HT-29 (cell line): ENCODE data around the gene ZNRF3. TPM values are rescaled to one million over a fixed set of nuclear protein-coding genes. Genes with fewer than 3 reads are reported as not detected.
A peak's percentile ranks its signal among the peaks of the same experiment; 100 is the strongest.

ENCODE experiments used
- DNase-seq: peaks from one replicate; pipeline ENCODE4 v3.0.0-alpha.2; 2015; ENCODE audit warnings: low spot score
- total RNA-seq: library from RNA; depleted of rRNA; stranded (reverse); fragments of >200 nt; shearing (Covaris generic); gene quantifications from 2 replicates; pipeline ENCODE4 v1.2.3, GENCODE V29; 2014

The ZNRF3 gene
- total RNA-seq, 1 experiment from 2014 or later = 81.8 TPM

GRCh38 chr22:28951969-28952521 is 68.7 kb downstream of the ZNRF3 start:
- peak; percentile 74 for DNase-seq

DNA sequence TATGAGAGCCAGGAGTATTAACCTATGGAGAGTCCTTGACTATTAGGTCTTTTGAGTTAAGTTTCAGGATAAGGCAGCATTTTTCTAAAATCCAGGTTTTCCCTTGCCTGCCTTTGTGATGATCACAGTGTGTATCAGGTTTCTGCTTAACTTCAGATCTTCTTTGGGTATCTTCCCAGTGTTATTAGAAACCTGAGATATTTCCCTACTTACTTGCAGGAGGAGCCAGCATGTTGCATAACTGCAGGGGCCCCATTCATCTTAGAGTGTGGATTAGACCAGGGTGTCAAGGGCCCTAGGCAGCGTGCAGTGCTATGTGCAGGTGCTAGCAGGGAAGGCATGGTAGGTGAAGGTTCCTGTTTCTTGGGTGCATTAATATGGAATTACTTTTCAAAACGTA is 69.5 kb downstream of the ZNRF3 start:
- DNase-seq = no peak

GRCh38 chr22:28953403-28953802 is 70.0 kb downstream of the ZNRF3 start:
- no peak for DNase-seq

DNA sequence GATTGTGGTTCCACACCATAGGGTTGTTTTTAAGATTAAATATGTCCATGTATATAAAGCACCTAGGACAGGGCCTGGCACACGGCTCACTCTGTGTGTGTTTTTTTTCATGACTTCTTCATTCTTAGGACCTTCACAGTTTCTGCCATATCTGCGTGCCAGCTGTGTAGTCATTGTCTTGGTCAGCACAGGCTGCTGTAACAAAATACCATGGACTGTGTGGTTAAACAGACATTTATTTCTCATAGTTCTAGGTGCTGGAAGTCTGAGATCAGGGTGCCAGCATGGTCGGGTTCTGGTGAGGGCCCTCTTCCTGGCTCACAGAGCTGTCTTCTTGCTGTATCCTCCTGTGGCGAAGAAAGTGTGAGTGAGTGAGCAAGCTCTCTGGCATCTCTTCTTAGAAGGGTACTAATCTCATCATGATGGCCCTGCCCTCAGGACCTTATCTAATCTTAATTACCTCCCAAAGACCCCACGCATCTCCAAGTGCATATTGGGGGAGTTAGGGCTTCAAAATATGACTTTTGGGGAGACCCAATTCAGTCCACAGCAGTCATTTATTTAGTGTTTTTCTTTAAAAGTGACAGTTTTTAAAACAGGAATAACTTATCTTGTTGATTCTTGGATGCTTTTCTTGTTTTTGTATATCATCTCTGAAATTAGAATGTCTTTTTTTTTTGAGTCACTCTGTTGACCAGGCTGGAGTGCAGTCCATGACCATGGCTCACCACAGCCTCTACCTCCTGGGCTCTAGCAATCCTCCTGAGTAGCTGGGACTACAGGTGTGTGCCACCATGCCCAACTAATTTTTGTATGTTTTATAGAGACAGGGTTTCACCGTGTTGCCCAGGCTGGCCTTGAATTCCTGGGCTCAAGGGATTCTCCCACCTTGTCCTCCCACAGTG is 70.9 kb downstream of the ZNRF3 start:
- DNase-seq = no peak

DNA sequence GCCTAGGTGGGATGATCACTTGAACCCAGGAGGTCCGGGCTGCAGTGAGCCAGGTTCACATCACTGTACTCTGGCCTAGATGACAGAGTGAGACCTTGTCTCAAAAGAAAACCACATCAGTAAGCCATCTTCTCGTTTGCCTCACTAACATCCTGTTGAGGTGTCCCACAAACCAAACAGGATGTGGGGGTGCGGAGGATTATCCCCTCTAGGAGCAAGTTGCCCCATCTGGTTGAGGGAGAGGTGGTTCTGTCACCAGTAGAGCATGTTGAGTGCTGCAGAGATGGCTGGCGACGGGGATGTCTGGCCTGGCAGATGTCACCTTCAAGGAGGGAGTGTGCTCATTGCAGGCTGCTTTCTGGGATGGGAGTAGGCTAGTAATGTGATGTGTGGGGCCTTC is 72.4 kb downstream of the ZNRF3 start:
- DNase-seq = no peak

GRCh38 chr22:28956506-28956905 is 73.1 kb downstream of the ZNRF3 start:
- no peak for DNase-seq

DNA sequence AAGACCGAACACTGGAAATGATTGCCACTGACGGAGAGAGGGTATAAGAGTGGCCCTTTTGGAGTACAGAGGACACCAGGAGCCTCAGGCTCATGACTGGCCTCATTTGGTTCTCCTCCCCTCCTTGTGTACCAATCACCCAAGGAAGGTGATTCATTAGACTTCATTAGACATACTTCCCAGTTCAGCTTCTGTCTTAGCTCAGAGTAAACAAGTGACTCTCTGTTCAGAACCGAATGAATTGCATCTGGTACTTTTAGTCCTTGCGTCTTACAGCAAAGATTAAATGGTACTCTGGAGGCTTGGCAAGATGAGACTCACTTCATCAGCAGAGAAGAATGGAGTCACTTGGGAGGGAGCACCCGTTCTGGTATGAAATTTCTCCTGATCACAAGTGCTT is 75.2 kb downstream of the ZNRF3 start:
- no peak for DNase-seq

DNA sequence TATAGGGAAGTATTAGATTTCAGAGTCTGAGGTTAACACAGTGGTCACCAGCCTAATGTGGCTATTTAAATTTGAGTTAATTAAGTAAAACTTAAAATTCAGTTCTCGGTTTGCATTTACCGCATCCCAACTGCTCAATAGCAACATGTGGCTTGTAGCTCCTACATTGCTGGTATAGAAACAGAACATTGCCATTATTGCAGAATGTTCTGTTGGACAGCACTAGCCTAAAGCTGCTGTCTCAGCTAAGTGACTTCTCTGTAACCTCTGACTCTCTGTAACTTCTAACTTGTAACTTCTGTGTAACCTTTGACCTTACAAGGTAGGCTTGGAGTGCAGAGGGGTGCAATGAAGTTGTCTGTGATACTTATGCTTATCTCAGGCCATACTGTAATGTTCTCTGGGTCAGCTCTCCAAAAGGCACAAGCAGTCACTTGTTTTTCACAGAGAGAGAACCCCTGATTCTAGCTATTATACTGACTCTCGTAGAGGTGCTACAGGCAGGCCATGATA is 78.7 kb downstream of the ZNRF3 start:
- DNase-seq = no peak

GRCh38 chr22:28963362-28963761 is 80.0 kb downstream of the ZNRF3 start:
- no peak for DNase-seq

- no peak for DNase-seq
These were observed 83.8 kb downstream of the ZNRF3 start for GRCh38 chr22:28967163-28967665.

DNA sequence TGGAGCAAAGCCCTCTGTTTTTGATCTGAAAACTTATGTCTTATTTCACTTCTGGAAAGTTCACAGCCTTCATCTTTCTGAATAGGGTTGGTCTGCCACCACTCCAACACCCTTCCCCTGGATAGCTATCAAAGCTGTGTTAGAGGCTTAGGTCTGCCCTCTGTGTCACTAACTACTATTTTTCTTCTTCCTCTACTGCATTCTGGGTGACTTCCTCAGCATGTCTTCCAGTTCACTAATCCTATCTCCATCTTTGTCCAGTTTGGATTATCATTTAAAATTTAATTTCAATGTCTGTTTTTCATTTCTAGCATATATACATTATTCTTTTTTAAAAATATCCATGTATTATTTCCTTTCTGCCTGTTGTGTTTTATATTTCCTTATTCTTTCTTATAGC is 84.6 kb downstream of the ZNRF3 start:
- no peak for DNase-seq

- DNase-seq = no peak
These were observed 86.2 kb downstream of the ZNRF3 start for GRCh38 chr22:28969401-28970168.

DNA sequence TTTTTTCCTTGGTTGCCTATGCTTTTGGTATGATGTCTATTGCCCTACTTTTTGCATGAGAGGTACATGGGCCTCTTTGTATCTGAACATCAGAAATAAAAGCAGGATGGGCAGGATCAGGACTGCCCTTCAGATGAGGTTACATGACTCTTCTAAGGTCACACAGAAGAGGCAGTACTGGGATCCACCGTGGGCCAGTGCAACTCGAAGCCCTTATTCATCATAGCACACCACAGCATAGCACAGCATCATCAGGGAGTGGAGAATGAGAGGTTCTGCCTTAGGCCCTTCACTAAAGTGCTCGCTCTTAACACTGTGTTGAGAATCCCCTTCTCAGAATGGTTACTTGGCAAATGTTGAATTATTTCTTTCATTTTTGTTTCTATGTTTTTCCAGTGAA is 90.0 kb downstream of the ZNRF3 start:
- no peak for DNase-seq

- DNase-seq = no peak
These were observed 93.7 kb downstream of the ZNRF3 start for GRCh38 chr22:28977060-28977459.

- DNase-seq = peak; percentile 71
These were observed 94.2 kb downstream of the ZNRF3 start for GRCh38 chr22:28977481-28977971.

GRCh38 chr22:28978158-28978557 is 94.8 kb downstream of the ZNRF3 start:
- peak; percentile 59 for DNase-seq

- no peak for DNase-seq
These were observed 95.8 kb downstream of the ZNRF3 start for GRCh38 chr22:28978863-28979796.

- no peak for DNase-seq
These were observed 97.0 kb downstream of the ZNRF3 start for GRCh38 chr22:28980326-28980725.

GRCh38 chr22:28981818-28982499 is 98.6 kb downstream of the ZNRF3 start:
- DNase-seq = no peak

DNA sequence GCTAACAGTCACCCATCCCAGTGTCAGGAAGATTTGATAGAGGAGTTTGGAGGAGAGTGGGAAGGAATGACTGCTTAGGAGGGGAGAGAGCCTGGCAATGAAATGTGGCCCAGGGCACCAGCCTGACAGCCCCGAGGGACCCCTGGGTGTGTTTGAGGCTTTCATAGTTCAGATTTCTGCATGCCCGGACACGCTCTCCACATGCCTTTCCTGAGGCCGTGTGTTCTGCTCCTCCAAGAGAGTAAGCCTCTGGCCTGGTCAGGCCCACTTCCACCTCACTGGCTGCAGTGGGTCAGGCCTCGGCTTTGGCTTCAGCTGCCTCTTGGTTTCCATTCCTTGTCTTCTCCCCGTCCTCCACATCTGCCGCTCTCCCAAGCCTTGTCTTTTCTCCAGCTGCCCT is 99.8 kb downstream of the ZNRF3 start:
- no peak for DNase-seq
